ENCODE measurements around the gene CCDC50. TPM values are rescaled to one million over a fixed set of nuclear protein-coding genes. Genes with fewer than 3 reads are reported as not detected.

The CCDC50 gene
- total RNA-seq, 1 experiment from 2014 or later = 77.2 TPM

GRCh38 chr3:191328383-191328961, 722 bp upstream of the CCDC50 start:
- Histone ChIP-seq H3K27ac (ENCODE audit: low read depth, low read length, poor library complexity, severe bottlenecking) (peak overlapping the region; percentile 93), H3K4me1 (ENCODE audit: insufficient read depth, low read length, poor library complexity, severe bottlenecking) (peaks cover 20% of the 10 kb centered on the region), H3K9me3 (ENCODE audit: low read depth, low read length, poor library complexity, severe bottlenecking) (no peaks in the 10 kb centered on the region), H3K4me3 (ENCODE audit: low read depth, low read length, poor library complexity, severe bottlenecking) (peak overlapping the region; percentile 93), H3K36me3 (ENCODE audit: insufficient read depth, low read length, poor library complexity, severe bottlenecking) (no peaks in the 10 kb centered on the region), H3K27me3 (replicated peaks; ENCODE audit: insufficient read depth, low read depth, low read length, poor library complexity) (no peaks in the 10 kb centered on the region)
- BruUV-seq (replicated peaks) = TSS peak; percentile 71
- no peak for DNase-seq (ENCODE audit: low spot score)
- TF ChIP-seq EZH2 (IDR thresholded peaks at IDR 0.05; ENCODE audit: borderline replicate concordance, low read depth, low read length, poor library complexity, severe bottlenecking) (no peak), CTCF (conservative IDR thresholded peaks at IDR 0.05; ENCODE audit: low read depth, low read length) (no peak)
- ChIA-PET POLR2A (ENCODE audit: low non-redundant PET) (no interaction called here), CTCF (no interaction called here)
- intact Hi-C loops (cut with micrococcal nuclease; ENCODE audit: unreplicated experiment) = no loop called here

- no peaks in the 10 kb centered on the region for H3K9me3 ChIP-seq (ENCODE audit: low read depth, low read length, poor library complexity, severe bottlenecking)
- H3K36me3 ChIP-seq (ENCODE audit: insufficient read depth, low read length, poor library complexity, severe bottlenecking) = no peaks in the 10 kb centered on the region
- ChIA-PET CTCF (no interaction called here), POLR2A (ENCODE audit: low non-redundant PET) (interaction anchor here (0.6 to 0.7 kb wide), 3 partner anchors 38 to 112 kb away, joined by 3 to 5 read pairs (median 4); no protein-coding TSS in a partner anchor)
- peak; percentile 69 for DNase-seq (ENCODE audit: low spot score)
- BruUV-seq (replicated peaks) = no TSS peak
- TF ChIP-seq EZH2 (IDR thresholded peaks at IDR 0.05; ENCODE audit: borderline replicate concordance, low read depth, low read length, poor library complexity, severe bottlenecking) (no peak), CTCF (conservative IDR thresholded peaks at IDR 0.05; ENCODE audit: low read depth, low read length) (no peak)
- peak within 1 kb of the TSS; percentile 93 for H3K4me3 ChIP-seq (ENCODE audit: low read depth, low read length, poor library complexity, severe bottlenecking)
- H3K4me1 ChIP-seq (ENCODE audit: insufficient read depth, low read length, poor library complexity, severe bottlenecking) = peaks cover 34% of the 10 kb centered on the region
- intact Hi-C loops (cut with micrococcal nuclease; ENCODE audit: unreplicated experiment) = loop anchor here (5.0 kb wide), 1 partner anchor 52 kb away; no protein-coding TSS in a partner anchor
- H3K27me3 ChIP-seq (replicated peaks; ENCODE audit: insufficient read depth, low read depth, low read length, poor library complexity) = no peaks in the 10 kb centered on the region
- H3K27ac ChIP-seq (ENCODE audit: low read depth, low read length, poor library complexity, severe bottlenecking) = peak within 1 kb of the TSS; percentile 93
These were observed 698 bp downstream of the CCDC50 start, which contains the start of gene UTS2B for GRCh38 chr3:191329654-191330529. Gene UTS2B, minus strand, starts transcription at chr3:191330526. Its CDS starts 48,337 bp downstream, at chr3:191282189.

GRCh38 chr3:191330530-191331048, 1.4 kb downstream of the CCDC50 start:
- peak; percentile 36 for DNase-seq (ENCODE audit: low spot score)
- Histone ChIP-seq H3K27me3 (replicated peaks; ENCODE audit: insufficient read depth, low read depth, low read length, poor library complexity) (no peaks in the 10 kb centered on the region), H3K4me1 (ENCODE audit: insufficient read depth, low read length, poor library complexity, severe bottlenecking) (peaks cover 41% of the 10 kb centered on the region), H3K27ac (ENCODE audit: low read depth, low read length, poor library complexity, severe bottlenecking) (peak overlapping the region; percentile 93), H3K9me3 (ENCODE audit: low read depth, low read length, poor library complexity, severe bottlenecking) (no peaks in the 10 kb centered on the region), H3K4me3 (ENCODE audit: low read depth, low read length, poor library complexity, severe bottlenecking) (peak overlapping the region; percentile 93), H3K36me3 (ENCODE audit: insufficient read depth, low read length, poor library complexity, severe bottlenecking) (no peaks in the 10 kb centered on the region)
- ChIA-PET CTCF (no interaction called here), POLR2A (ENCODE audit: low non-redundant PET) (interaction anchor here (0.6 kb wide), 2 partner anchors 37 to 111 kb away, joined by 3 to 4 read pairs; no protein-coding TSS in a partner anchor)
- BruUV-seq (replicated peaks) = TSS peak; percentile 28
- TF ChIP-seq CTCF (conservative IDR thresholded peaks at IDR 0.05; ENCODE audit: low read depth, low read length) (no peak), EZH2 (IDR thresholded peaks at IDR 0.05; ENCODE audit: borderline replicate concordance, low read depth, low read length, poor library complexity, severe bottlenecking) (no peak)
- intact Hi-C loops (cut with micrococcal nuclease; ENCODE audit: unreplicated experiment) = loop anchor here (5.0 kb wide), 1 partner anchor 52 kb away; no protein-coding TSS in a partner anchor
